ENCODE measurements around the gene SERPINE3. TPM values are rescaled to one million over a fixed set of nuclear protein-coding genes. Genes with fewer than 3 reads are reported as not detected.

SERPINE3 gene
- total RNA-seq, 2 donors from 2014 or later: not detected

DNA sequence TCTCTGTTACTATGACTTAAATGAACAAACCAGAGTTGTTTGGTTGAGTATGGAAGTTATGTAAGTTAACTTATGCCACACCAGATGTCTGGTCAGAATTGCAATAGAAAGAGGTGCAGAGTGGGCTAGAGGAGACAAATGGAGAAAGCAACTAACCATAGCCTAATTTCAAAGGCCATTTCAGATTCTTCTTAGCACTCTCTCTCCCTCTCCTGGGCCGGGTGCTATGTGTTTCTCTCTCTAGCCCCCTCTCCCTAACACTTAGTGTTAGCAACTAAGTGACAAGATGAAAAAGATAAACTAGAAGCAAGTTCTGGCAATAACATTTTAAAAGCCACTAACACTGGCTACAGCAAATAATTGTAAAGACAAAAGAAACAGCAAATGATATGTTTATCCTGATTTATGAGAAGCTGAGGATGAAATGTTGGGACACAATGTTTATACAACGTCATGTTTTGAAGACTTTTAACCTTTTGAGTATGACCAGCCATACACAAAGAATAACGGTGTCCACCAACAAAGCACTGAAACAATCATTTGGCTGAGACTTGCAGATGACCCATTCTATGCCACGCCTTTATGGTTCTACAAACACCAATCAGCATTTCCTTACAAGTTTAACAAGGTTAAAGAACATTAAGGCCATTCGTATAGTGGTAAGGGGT, 18.6 kb downstream of the SERPINE3 start:
- no peaks in the 10 kb centered on the region for H3K4me1 ChIP-seq
- intact Hi-C loops (cut with DNase I): no loop called here

GRCh38 chr13:51359352-51359751, 19.9 kb downstream of the SERPINE3 start:
- H3K4me3 ChIP-seq: no peak overlapping the region
- TF ChIP-seq CTCF (IDR thresholded peaks at IDR 0.05): no peak
- H3K4me1 ChIP-seq: no peaks in the 10 kb centered on the region
- intact Hi-C loops (cut with DNase I): no loop called here
- no peak for DNase-seq
- H3K9me3 ChIP-seq: no peaks in the 10 kb centered on the region
- no peak overlapping the region for H3K27ac ChIP-seq
- H3K36me3 ChIP-seq: no peaks in the 10 kb centered on the region
- H3K27me3 ChIP-seq: no peaks in the 10 kb centered on the region
- H3K9ac ChIP-seq (ENCODE audit: low read depth in 2 of 2, low read length in 2 of 2): no peak overlapping the region

More for the DNA sequence above, 18.6 kb downstream of the SERPINE3 start:
- no peak overlapping the region for H3K9ac ChIP-seq (ENCODE audit: low read depth in 2 of 2, low read length in 2 of 2)
- no peaks in the 10 kb centered on the region for H3K27me3 ChIP-seq
- no peaks in the 10 kb centered on the region for H3K36me3 ChIP-seq
- no peak for TF ChIP-seq CTCF (IDR thresholded peaks at IDR 0.05)
- no peaks in the 10 kb centered on the region for H3K9me3 ChIP-seq
- H3K27ac ChIP-seq: no peak overlapping the region
- H3K4me3 ChIP-seq: no peak overlapping the region
- no peak for DNase-seq

DNA sequence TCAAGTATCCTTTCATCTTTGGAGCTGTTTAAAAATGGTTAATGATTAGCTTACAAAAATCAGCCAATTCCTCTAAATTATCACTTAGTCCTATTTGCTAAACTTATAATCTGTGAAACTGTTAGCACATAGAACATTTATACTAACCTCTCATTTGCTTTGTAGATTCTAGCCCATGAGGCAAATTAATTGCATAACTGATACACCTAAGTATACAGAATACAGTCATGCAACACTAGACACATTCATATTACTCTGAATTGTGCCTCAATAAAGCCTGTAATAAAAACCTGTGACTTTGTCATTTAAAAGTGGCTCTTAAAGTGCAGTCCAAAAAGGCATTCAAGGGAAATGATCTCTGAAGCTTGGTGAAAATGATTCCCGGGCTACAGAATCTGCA, 21.0 kb downstream of the SERPINE3 start:
- intact Hi-C loops (cut with DNase I): no loop called here
- H3K9me3 ChIP-seq: no peaks in the 10 kb centered on the region

GRCh38 chr13:51361106-51361505, 21.6 kb downstream of the SERPINE3 start:
- Histone ChIP-seq H3K36me3 (no peaks in the 10 kb centered on the region), H3K9me3 (no peaks in the 10 kb centered on the region), H3K4me3 (no peak overlapping the region), H3K9ac (ENCODE audit: low read depth in 2 of 2, low read length in 2 of 2) (no peak overlapping the region), H3K27me3 (no peaks in the 10 kb centered on the region), H3K4me1 (no peaks in the 10 kb centered on the region), H3K27ac (no peak overlapping the region)
- DNase-seq: no peak
- intact Hi-C loops (cut with DNase I): no loop called here
- TF ChIP-seq CTCF (IDR thresholded peaks at IDR 0.05): no peak

More for the DNA sequence above, 21.0 kb downstream of the SERPINE3 start:
- H3K27ac ChIP-seq: no peak overlapping the region
- H3K27me3 ChIP-seq: no peaks in the 10 kb centered on the region
- no peaks in the 10 kb centered on the region for H3K4me1 ChIP-seq
- no peak for DNase-seq
- H3K4me3 ChIP-seq: no peak overlapping the region
- TF ChIP-seq CTCF (IDR thresholded peaks at IDR 0.05): no peak
- no peak overlapping the region for H3K9ac ChIP-seq (ENCODE audit: low read depth in 2 of 2, low read length in 2 of 2)
- no peaks in the 10 kb centered on the region for H3K36me3 ChIP-seq

- Histone ChIP-seq H3K27me3 (no peaks in the 10 kb centered on the region), H3K36me3 (no peaks in the 10 kb centered on the region), H3K27ac (no peak overlapping the region), H3K9me3 (no peaks in the 10 kb centered on the region), H3K4me1 (no peaks in the 10 kb centered on the region), H3K9ac (ENCODE audit: low read depth in 2 of 2, low read length in 2 of 2) (no peak overlapping the region), H3K4me3 (no peak overlapping the region)
- intact Hi-C loops (cut with DNase I): no loop called here
- DNase-seq: no peak
- TF ChIP-seq CTCF (IDR thresholded peaks at IDR 0.05): no peak
These were observed 24.1 kb downstream of the SERPINE3 start for GRCh38 chr13:51363625-51364024.

Measured in colonic mucosa (tissue), 4 donors.